T47D (cell line): ENCODE data around the gene HS3ST6.
"Not testable (repeated sequence)": the region's sequence is repeated elsewhere in the genome, so short reads cannot be mapped to it uniquely, and the experiment has no call there.

Experiments
- DNase-seq, 2 experiments: peaks; one replicate each; pipeline versions ENCODE4 v3.0.0 to v3.0.0-alpha.2; 2011 to 2012; ENCODE audit warnings: low read depth in 1 of 2, low spot score in 1 of 2
- JUND ChIP-seq: IDR thresholded peaks from 2 replicates; pipeline ENCODE4 v1.6.1; 2012; ENCODE audit warnings: low read depth
- in situ Hi-C: cut with HindIII; loops from 2 replicates; pipeline ENCODE4 v1.10.0; 2016; ENCODE audit warnings: low sequenced_read_pairs, low pct_unique_long_range_greater_than_20kb

The HS3ST6 gene

GRCh38 chr16:1958715-1959268 lies 40.6 kb upstream of the HS3ST6 start:
- no peak for DNase-seq
- no peak for TF ChIP-seq JUND
- in situ Hi-C loops, result no loop called here

- in situ Hi-C loops, DNase-seq: not testable (repeated sequence)
Measured at GRCh38 chr16:1958143-1958491, 39.9 kb upstream of the HS3ST6 start.

- DNase-seq, in situ Hi-C loops: not testable (repeated sequence)
Measured at GRCh38 chr16:1957434-1958142, 39.4 kb upstream of the HS3ST6 start.

GRCh38 chr16:1953734-1954133 lies 35.5 kb upstream of the HS3ST6 start:
- in situ Hi-C loops, result no loop called here
- DNase-seq, result no peak
- no peak for TF ChIP-seq JUND

GRCh38 chr16:1950559-1950958 lies 32.3 kb upstream of the HS3ST6 start:
- no peak for TF ChIP-seq JUND
- no peak for DNase-seq
- in situ Hi-C loops, result no loop called here

GRCh38 chr16:1950047-1950446 lies 31.8 kb upstream of the HS3ST6 start:
- in situ Hi-C loops, result no loop called here
- DNase-seq, result no peak
- TF ChIP-seq JUND, result no peak

GRCh38 chr16:1949507-1949906 lies 31.3 kb upstream of the HS3ST6 start:
- TF ChIP-seq JUND, result no peak
- in situ Hi-C loops, result no loop called here
- no peak for DNase-seq

- no peak for TF ChIP-seq JUND
- in situ Hi-C loops, result no loop called here
- no peak for DNase-seq
Measured at GRCh38 chr16:1947369-1947670, 29.1 kb upstream of the HS3ST6 start.

- in situ Hi-C loops, result no loop called here
- no peak for TF ChIP-seq JUND
- DNase-seq, result no peak
Measured at GRCh38 chr16:1946495-1947368, 28.5 kb upstream of the HS3ST6 start.

GRCh38 chr16:1945559-1946391 lies 27.6 kb upstream of the HS3ST6 start:
- in situ Hi-C loops, result no loop called here
- DNase-seq, result no peak
- TF ChIP-seq JUND, result no peak

GRCh38 chr16:1944612-1945199 lies 26.5 kb upstream of the HS3ST6 start:
- DNase-seq, result no peak
- in situ Hi-C loops, result no loop called here
- no peak for TF ChIP-seq JUND

GRCh38 chr16:1942810-1943726 lies 24.9 kb upstream of the HS3ST6 start, which contains the start of gene MSRB1:
MSRB1 (minus strand) TSS chr16:1943199; CDS start chr16:1943156, 43 bp downstream.
- DNase-seq, result peak; percentile 98 to 99
- in situ Hi-C loops, result no loop called here
- TF ChIP-seq JUND, result no peak
